SKM-1 treated with dmso at 0.1 percent for 144 hours (cell line): ENCODE measurements around the gene SERTAD2.

ENCODE experiments used
- DNase-seq: peaks from one replicate; lab custom pipeline; 2025; ENCODE audit not compliant: unreplicated experiment; lab: John Stamatoyannopoulos, UW

SERTAD2 gene

GRCh38 chr2:64629875-64630274 is 23.8 kb downstream of the SERTAD2 start:
- DNase-seq, result no peak

- DNase-seq, result no peak
These were observed 24.4 kb downstream of the SERTAD2 start for GRCh38 chr2:64629329-64629781.

GRCh38 chr2:64627860-64628841 is 25.6 kb downstream of the SERTAD2 start:
- no peak for DNase-seq

- DNase-seq, result no peak
These were observed 26.6 kb downstream of the SERTAD2 start for GRCh38 chr2:64626963-64627760.

GRCh38 chr2:64626146-64626809 is 27.4 kb downstream of the SERTAD2 start:
- DNase-seq, result no peak

- peak; percentile 70 for DNase-seq
These were observed 28.2 kb downstream of the SERTAD2 start for GRCh38 chr2:64625299-64626145.

- no peak for DNase-seq
These were observed 28.9 kb downstream of the SERTAD2 start for GRCh38 chr2:64624862-64625261.

- no peak for DNase-seq
These were observed 29.6 kb downstream of the SERTAD2 start for GRCh38 chr2:64624108-64624610.

GRCh38 chr2:64623242-64623850 is 30.4 kb downstream of the SERTAD2 start:
- no peak for DNase-seq

- DNase-seq, result no peak
These were observed 31.1 kb downstream of the SERTAD2 start for GRCh38 chr2:64622443-64623241.

- no peak for DNase-seq
These were observed 33.1 kb downstream of the SERTAD2 start for GRCh38 chr2:64620661-64621060.

GRCh38 chr2:64617631-64618151 is 36.0 kb downstream of the SERTAD2 start:
- no peak for DNase-seq

- no peak for DNase-seq
These were observed 37.7 kb downstream of the SERTAD2 start for GRCh38 chr2:64615844-64616536.

GRCh38 chr2:64615192-64615763 is 38.4 kb downstream of the SERTAD2 start:
- DNase-seq, result no peak

GRCh38 chr2:64613276-64613675 is 40.4 kb downstream of the SERTAD2 start:
- no peak for DNase-seq

- DNase-seq, result no peak
These were observed 41.0 kb downstream of the SERTAD2 start for GRCh38 chr2:64612575-64613195.

- no peak for DNase-seq
These were observed 43.3 kb downstream of the SERTAD2 start for GRCh38 chr2:64610316-64610855.
